Stimulated activated CD4-positive, alpha-beta T cell treated with anti-CD3 and anti-CD28 coated beads, Interleukin-4, amount 100 ng/mL, for 48 hours (primary cell): ENCODE measurements around the gene GIN1.
A peak's percentile ranks its signal among the peaks of the same experiment; 100 is the strongest.
"Not testable (repeated sequence)": the region's sequence is repeated elsewhere in the genome, so short reads cannot be mapped to it uniquely, and the experiment has no call there.

ENCODE experiments used
- DNase-seq, 2 donors: peaks; one replicate each; pipeline ENCODE4 v3.0.0-alpha.2; 2020; ENCODE audit warnings: low read depth in 2 of 2

The GIN1 gene

GRCh38 chr5:103119765-103120606 is at the start of gene GIN1, which contains the start of gene PPIP5K2:
TSS of gene GIN1 (minus strand) at chr5:103120138. CDS start at chr5:103108707, 11,431 bp downstream.
TSS of gene PPIP5K2 (plus strand) at chr5:103120301. CDS start at chr5:103129590, 9,289 bp downstream.
- DNase-seq, result peak; percentile 92 to 93

- DNase-seq, result no peak
Measured at GRCh38 chr5:103166706-103167105, 46.8 kb upstream of the GIN1 start.

DNA sequence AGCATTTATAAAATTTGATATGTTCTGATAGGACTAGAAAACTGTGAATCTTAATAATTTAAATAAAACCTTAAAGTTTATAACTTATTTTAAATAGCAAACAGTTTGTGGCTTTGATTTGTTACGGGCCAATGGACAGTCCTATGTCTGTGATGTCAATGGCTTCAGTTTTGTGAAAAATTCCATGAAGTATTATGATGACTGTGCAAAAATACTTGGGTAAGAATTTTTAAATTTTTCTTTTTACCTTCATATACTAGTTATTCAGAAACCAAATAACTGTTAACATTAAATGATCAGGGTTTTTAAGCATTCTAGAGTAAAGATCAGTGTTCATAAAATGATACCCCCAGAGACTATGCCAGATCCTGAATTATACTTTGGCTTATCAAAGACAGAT is 31.2 kb upstream of the GIN1 start:
- no peak for DNase-seq

GRCh38 chr5:103148213-103148612 is 28.3 kb upstream of the GIN1 start:
- no peak for DNase-seq

DNA sequence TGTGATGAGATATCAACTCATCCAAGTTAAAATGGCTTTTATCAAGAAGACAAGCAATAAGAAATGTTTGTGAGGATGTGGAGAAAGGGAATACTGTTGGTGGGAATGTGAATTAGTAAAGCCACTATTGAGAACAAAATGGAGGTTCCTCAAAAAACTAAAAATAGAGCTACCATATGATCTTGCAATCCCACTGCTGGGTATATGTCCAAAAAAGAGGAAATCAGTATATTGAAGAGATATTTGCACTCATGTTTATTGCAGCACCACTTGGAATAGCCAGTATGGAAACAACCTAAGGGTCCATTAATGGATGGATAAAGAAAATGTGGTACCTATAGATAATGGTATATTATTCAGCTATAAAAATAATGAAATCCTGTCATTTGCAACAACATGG is 25.3 kb upstream of the GIN1 start:
- no peak for DNase-seq

DNA sequence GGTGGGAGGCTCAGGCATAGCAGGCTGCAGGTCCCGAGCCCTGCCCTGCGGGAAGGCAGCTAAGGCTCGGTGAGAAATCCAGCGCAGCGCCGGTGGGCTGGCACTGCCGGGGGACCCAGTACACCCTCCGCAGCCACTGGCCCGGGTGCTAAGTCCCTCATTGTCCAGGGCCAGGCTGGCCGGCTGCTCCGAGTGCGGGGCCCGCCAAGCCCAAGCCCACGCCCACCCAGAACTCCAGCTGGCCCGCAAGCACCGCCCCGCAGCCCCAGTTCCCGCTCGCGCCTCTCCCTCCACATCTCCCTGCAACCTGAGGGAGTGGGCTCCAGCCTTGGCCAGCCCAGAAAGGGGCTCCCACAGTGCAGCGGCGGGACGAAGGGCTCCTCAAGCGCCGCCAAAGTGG is 22.2 kb upstream of the GIN1 start:
- not testable (repeated sequence) for DNase-seq

DNA sequence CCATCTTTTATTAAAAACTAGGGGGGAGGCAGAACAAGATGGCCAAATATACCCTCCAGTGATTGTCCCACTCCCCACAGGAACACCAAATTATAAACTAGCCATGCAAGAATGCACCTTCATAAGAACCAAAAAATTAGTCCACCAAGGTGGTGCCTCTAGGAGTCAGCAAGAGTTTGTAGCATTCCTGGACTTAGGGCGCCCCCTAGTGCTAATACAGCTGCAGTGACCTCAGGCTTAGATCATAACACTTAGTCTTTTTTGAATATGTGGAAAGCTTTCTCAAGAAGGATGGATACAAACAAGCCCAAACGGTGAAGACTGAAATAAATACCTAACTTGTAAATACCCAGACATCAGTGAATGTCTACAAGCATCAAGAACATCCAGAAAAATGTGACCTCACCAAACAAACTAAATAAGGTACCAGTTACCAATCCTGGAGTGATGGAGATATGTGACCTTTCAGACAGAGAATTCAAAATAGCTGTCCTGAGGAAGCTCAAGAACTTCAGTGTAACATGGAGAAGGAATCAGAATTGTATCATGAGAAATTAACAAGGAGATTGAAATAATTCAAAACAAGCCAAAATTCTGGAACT is 19.4 kb upstream of the GIN1 start:
- peak; percentile 64 to 71 for DNase-seq

DNA sequence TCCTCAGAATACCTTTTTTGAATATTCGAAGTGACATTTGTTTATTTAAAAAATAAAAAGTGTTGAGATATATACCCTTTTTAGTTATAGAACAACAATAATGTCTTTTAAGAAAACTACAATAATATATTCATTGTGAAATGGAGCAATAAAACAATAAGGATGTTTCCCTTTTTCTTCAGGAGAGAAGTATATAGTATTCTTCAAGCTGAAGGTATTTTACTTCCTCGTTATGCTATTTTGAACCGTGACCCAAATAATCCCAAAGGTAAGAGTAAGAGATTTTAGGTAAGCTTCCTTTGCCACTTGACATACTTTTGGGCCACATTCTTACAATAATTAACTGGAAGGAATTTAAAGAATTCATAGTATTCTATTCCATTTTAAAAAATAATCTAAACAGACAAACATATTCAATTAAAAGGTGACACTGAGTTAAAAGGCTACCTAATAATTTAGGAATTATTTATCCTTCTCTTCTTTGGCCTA is 18.3 kb upstream of the GIN1 start:
- DNase-seq, result no peak

DNA sequence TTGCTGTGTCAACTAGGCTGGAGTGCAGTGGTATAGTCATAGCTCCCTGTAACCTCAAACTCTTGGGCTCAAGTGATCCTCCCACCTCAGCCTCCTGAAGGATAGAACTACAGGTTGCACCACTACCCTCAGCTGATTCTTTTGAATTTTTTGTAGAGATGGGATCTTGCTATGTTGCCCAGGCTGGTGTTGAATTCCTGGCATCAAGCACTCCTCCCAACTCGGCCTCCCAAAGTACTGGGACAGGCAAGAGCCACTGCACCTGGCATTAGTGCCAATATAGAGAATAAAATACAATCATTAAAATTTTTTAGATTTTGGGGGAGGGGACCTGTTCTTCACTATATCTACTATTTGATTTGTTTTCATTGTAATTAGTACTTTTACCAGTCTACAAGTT is 15.5 kb upstream of the GIN1 start:
- no peak for DNase-seq

DNA sequence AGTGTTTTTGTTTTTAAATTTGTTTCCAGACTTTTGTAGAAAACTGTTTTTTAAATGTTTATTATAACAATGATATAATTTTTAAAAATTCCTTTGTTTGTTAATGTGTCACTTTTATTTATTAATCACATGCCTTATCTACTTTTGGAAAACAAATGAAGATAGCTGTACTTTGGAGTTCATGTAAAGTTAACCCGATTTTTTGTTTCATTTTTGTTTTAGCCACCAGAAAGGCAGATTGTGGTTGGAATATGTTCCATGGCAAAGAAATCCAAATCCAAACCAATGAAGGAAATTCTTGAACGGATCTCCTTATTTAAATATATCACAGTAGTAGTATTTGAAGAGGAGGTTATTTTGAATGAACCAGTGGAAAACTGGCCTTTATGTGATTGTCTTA is 13.3 kb upstream of the GIN1 start:
- DNase-seq, result no peak

DNA sequence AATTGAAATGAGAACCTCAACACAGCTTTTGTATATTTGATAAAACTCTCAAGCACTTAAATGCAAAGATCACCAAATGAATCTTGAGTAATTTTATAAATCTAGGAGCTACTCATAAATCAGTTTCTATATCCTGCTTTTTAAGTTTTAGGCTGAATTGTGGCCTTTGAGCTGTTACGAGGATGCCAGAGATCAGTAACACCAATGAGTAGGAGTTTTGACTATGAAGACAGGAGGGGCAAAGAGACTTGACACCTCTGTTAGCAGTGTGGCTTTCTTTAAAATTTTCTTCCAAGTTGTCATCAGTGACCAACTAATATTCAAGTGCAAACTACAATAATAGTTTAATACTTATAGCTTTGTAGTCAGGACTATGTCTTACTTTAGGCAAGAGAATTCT is 12.7 kb upstream of the GIN1 start:
- no peak for DNase-seq

GRCh38 chr5:103128202-103128601 is 8.3 kb upstream of the GIN1 start:
- DNase-seq, result no peak

DNA sequence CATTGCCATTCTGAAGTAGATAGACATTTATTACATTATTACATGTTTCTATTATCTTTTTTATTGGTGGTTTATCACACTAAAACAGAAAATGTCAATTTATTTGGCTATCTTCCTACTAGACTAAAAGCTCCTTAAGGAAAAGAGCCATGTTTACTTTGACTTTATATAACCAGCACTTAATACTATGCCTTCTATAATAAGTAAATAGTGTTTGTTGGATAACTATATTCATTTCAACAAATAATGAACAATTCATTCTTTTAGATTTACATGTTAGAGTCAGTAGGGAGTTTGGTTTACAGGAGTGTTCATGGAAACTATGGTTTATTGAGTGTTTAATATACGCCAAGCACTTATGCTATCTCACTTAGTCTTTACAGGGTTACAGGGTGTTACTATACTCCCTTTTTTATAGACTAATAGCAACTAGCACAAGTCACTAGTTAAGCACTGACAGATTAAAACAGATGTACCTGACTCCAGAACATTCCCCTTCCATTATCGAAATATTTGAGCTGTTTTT is 7.4 kb upstream of the GIN1 start:
- no peak for DNase-seq

GRCh38 chr5:103126557-103126956 is 6.6 kb upstream of the GIN1 start:
- no peak for DNase-seq

- no peak for DNase-seq
Measured at GRCh38 chr5:103122242-103122641, 2.3 kb upstream of the GIN1 start.

DNA sequence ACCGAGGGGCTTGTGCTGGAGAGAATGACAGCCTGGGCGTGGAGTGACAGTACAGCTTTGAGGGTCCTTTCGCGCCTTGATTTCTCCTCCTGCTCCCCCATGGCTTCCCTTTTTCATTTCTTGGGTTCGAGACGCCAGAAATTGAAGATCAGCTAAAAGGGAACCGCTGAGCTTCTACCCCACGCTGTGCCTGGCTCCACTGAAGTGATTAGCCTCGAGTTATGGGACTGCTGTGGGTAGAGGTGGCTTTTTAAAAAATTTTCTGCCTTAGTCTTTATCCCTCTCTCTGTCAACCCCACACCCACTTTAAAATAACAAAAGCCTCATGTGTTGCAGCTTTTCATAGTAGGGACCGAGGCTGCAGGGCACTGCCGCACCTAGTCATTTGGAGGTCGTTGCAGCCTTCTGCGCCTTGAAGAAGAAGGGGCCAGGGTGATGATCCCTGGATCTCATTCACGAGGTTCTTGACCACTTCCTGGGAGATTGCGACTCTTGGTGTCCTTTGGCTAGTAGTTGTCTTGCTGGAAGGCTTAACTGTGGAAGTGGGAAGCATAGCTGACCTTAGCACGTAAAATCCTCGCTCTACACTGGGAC is 766 bp upstream of the GIN1 start:
- no peak for DNase-seq

DNA sequence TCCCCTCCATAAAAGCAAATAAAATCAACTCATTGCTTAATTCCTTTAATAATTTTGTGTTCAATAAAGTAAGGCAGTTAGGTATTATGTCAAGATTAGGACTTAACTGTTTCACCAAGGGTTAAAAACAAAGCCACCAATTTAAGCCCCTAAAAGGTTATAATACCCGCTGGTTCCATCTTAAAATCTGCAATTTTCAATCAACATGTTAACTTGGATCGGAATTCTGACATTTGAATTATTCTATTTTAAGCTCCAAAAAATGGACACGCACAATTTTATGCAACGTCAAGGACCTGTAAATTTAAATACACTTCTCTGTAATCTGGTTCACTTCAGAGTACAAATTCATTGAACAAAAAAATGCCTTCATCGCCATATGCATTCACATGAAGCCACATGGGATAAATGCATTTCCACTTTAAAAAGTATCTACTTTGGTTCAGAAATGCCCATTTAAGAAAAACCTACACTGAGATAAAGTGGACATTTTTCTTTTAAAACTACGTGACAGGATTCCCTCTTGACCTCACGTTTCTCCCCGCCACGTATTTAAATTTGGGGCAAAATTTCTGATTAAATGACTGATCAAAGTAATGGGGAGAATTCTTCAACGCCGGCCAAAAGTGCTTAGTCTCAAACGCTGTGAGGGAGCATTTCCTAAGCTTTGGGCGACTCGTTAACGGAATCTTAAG is 721 bp downstream of the GIN1 start:
- DNase-seq, result no peak

DNA sequence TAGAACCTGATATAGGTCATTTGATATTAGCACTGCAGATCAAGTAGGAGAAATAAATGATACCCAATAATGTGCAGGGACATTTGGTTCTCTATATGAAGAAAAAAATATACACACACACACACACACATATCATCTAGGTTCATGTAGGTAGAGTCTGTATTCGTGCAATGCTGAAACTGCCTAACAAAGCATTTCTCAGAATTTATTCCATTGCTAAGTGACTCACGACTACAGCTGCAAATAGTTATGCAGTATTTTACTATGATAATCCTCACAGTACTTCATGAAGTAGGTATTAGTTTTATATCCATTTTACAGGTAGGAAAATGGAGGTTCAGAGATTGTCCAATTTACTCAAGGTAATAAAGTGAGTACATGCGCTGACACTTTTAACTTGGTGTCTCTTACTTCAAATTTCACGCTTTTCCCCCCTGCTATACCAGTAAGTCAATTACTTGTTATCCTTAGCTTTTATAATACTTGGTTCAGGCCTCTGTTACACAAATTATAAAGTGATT is 2.4 kb downstream of the GIN1 start:
- no peak for DNase-seq

DNA sequence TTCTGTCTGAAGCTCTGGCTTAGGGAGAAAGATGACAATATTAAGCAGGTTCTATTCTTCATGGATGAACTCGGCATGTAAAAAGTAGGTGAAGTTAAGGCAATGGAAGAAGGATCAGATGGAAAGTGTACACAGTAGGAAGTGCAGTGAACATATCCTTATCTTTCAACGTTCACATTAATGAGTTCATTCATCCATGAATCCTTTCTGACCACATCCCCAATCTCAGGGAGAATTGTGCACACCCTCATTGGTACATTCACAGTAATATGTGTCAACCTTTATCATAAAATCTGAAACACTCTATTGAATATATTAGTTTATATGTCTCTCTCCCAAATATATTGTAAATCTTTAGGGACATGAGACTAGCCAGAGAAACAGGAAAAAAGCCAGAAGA is 5.5 kb downstream of the GIN1 start:
- no peak for DNase-seq

DNA sequence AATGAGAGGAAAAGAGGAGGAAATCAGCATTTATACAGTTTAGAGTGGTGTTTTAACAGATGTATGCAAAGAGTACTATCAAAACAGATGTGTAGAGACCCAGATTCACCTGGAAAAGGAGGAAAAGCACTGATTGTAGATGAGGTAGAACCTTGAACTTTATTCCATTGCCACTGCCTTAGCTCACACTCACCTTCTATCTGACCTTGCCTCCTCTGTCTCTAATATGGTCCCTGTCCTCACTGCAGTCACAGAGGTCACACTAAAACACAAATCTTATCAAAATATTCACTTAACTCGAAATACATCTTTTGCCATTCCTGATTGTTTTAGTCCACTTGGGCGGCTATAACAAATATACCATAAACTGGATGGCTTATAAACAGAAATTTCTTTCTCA is 7.0 kb downstream of the GIN1 start:
- DNase-seq, result no peak

GRCh38 chr5:103111468-103111867 is 8.5 kb downstream of the GIN1 start:
- DNase-seq, result no peak

GRCh38 chr5:103110403-103110802 is 9.5 kb downstream of the GIN1 start:
- DNase-seq, result no peak
